K562 (cell line): ENCODE measurements around the gene HES6.

Experiments
- BRCA1 ChIP-seq, 2 experiments: fragments of 450-650 bp in 1 of 2; sonication (generic) in 1 of 2; formaldehyde crosslinking in 1 of 2; IDR thresholded peaks; 2 replicates each; pipeline versions ENCODE4 v1.5.0 to v1.6.1; 2017 to 2020; ENCODE audit warnings: mild to moderate bottlenecking in 1 of 2, missing genetic modification reagents in 1 of 2
- CTCF ChIP-seq, 3 experiments: IDR thresholded peaks in 2 of 3; conservative IDR thresholded peaks in 1 of 3; 2 replicates each; pipeline ENCODE4 v1.5.1; 2011 to 2012; ENCODE audit warnings: low read length in 3 of 3, mild to moderate bottlenecking in 3 of 3, control low read depth in 2 of 3, improper control_type of control experiment in 1 of 3, inconsistent platforms in 1 of 3, low read depth in 1 of 3, mixed read lengths in 1 of 3, moderate library complexity in 1 of 3; ENCODE audit not compliant: insufficient read depth in 2 of 3
- HDAC6 ChIP-seq: IDR thresholded peaks from 2 replicates; pipeline ENCODE4 v1.6.1; 2012; ENCODE audit warnings: low read depth, mild to moderate bottlenecking, control low read depth, inconsistent platforms, low read length, moderate library complexity
- RAD51 ChIP-seq: fragments of 450-650 bp; IDR thresholded peaks from 2 replicates; pipeline ENCODE4 v1.7.1; 2016; ENCODE audit warnings: low read depth, mild to moderate bottlenecking, borderline replicate concordance
- TCF7L2 ChIP-seq: fragments of 150-350 bp; IDR thresholded peaks from 2 replicates; pipeline ENCODE4 v1.6.1; 2016; ENCODE audit warnings: low read depth, mild to moderate bottlenecking, low read length, moderate library complexity
- TFE3 ChIP-seq: fragments of 450-650 bp; formaldehyde crosslinking; IDR thresholded peaks from 2 replicates; pipeline ENCODE4 v1.4.0; 2020; ENCODE audit warnings: mild to moderate bottlenecking, mixed read lengths

GRCh38 chr2:238227587-238228032, 12.2 kb downstream of the HES6 start:
- TF ChIP-seq TCF7L2, result no peak
- no peak for TF ChIP-seq RAD51
- no peak for TF ChIP-seq BRCA1 (IDR thresholded peaks at IDR 0.05)
- TF ChIP-seq BRCA1 (CRISPR knock-in tag; IDR thresholded peaks at IDR 0.05), result no peak
- TF ChIP-seq CTCF (IDR thresholded peaks at IDR 0.05 in 2 of 3, conservative IDR thresholded peaks at IDR 0.05 in 1 of 3; ENCODE audit: insufficient read depth in 2 of 3, low read depth in 1 of 3, low read length in 3 of 3), result no peak
- TF ChIP-seq HDAC6, result no peak
- TF ChIP-seq TFE3, result no peak
